NCI-H2171 treated with DMSO at 0.1 percent for 48 hours (cell line): ENCODE data around the gene NOL4L.

ENCODE experiments used
- DNase-seq: peaks from one replicate; lab custom pipeline; 2025; lab: John Stamatoyannopoulos, UW

NOL4L gene

GRCh38 chr20:32456869-32457478, 128.2 kb downstream of the NOL4L start:
- DNase-seq, result peak; percentile 34

- DNase-seq, result no peak
Observed at GRCh38 chr20:32455901-32456701, 129.0 kb downstream of the NOL4L start.

- no peak for DNase-seq
Observed at GRCh38 chr20:32455171-32455900, 129.8 kb downstream of the NOL4L start.

DNA sequence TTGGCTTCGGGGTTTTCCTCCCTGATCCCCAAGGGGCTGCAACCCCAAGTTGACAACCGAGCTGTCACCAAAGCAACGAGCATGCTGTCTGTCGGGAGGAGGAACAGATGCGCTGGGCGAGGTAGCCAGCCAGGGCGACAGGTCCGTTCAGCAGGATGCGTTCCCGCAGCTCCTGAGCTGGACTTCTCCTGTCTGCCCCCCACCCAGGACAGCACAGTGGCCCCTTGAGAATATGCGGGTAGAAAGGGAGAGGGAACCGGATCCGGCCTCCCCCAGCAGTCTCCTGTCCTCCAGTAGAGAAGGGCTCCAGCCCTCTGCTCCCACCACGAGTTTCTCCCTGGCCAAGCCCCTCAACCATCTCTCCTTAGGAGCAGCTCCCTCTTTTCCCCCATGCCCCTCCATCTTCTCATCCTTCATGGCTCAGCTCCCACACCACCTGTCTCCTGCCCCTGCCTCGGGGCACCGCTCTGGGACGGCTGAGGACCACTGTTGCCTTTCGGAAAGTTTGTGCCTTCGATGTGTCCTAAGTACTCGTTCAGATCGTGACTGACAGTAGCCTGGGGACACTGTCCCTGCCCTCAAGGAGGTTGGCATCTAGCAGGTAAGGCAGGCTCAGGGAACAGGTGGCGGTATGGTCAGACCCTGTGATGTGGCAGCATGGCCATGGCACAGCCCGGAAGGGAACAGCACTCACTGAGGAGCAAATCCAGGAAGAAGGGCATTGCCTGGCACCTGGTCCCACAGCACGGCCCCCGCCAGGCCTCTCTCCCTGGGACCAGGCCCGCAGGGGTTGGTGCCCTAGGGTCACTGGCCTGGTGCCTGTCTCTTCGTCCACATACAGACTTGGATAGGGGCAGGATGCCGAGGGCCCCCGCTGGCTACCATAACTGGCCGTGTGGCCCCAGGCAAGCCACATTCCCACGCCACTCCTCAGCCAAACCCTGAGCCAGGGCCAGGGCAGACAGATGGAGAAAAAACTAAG, 130.7 kb downstream of the NOL4L start:
- no peak for DNase-seq

DNA sequence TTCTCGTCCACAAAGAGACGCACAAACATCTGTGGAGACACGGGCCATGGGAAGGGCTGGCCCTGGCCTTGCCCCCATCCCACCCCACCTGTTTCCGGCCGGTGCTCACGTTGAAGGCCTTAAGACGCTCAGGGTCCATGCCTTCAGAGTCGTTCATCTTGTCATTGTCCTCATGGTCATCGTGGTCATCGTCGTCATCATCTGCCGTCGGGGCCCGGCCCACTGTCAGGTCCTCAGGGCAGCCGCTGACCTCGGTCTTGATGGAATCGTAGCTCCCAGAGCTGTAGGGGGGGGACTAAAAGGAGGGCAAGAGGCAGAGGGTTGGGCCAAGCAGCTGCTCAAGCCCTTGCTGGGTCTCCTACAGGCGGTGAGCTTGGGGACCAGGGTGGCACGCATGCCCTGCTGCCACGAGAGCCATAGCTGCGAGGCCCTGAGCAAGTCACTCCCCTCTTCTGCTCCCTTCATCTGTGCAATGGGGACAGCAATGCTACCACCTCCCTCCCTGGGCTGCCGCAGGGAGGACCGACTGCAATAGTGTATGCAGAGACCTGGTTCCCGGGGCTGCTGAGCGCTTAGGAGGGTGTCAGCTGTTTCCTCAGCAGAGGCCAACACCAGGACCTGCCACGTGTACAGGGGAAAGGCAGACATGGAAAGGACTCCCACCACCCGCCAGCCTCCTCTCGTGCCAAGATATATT, 131.5 kb downstream of the NOL4L start:
- no peak for DNase-seq

DNA sequence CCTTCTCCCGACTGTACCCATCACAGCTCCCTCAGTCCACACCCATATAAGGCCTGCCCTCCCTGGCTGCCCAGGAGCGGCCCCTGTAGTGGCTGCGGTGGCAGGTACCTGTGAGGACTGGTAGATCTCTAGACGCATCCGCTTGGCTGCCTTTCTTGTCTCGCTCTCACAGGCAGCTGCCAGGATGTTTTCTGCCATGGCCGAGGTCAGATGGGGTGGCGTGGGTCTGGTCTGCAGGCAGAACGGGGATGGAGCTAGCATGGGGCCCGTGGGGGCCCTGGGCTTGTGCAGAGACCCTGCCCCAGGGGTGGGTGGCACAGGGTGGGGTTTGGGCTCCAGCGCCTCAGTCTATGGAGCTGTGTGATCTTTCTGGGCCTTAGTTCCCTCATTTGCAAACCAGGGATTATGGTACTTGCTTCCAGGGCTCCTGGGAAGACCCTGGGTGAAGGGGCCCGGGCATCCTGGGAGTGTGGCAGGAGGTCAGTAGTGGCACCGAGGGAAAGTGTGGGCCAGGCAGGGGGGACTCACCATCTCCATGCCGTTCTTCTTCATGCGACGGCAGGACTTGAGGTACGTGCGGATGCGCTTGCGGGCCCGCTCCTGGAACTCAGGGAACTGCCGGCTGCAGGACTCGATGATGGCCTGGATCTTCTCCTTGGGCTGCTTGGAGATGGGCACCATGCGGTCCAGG, 132.2 kb downstream of the NOL4L start:
- DNase-seq, result no peak

DNA sequence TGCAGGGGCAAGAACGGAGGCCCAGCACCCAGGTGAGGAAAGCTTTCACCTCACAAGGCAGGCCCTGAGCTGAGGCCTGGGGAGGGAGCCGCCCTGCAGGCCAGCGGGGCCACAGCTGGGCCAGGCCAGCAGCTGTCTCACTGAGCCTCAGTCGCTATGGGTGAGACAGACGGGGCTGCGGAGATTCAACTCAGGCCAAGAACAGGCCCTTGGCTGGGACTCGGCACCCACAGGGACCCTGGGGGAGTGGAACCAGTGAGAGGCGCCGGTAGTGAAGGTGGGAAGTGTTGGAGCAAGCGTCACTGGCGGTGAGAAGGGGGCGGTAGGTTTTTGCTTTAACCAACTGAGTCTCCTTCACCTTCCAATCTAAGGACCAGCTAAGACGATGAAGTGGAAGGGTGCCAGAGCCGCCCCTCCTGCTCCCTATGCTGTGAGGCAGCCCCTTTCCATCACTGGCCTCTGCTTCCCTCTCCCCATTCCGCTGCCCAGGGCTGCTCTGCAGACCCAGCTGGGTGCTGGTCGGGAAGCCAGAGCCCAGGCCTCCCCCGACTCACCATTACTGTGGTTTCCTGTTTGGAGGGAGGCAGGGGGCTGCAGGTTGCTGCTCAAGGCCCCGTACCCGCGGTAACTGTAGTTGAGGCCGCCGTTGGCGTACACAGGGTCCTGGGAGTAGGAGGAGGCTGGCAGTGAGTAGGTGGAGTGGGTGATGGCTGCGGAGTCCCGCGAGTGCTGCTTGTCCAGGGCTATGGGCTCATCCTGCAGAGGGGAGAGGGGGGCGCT, 133.3 kb downstream of the NOL4L start:
- DNase-seq, result no peak

- no peak for DNase-seq
Observed at GRCh38 chr20:32451340-32451681, 133.8 kb downstream of the NOL4L start.

GRCh38 chr20:32450484-32451061, 134.6 kb downstream of the NOL4L start:
- peak; percentile 52 for DNase-seq

- peak; percentile 86 for DNase-seq
Observed at GRCh38 chr20:32449890-32450401, 135.2 kb downstream of the NOL4L start.

GRCh38 chr20:32449057-32449889, 135.9 kb downstream of the NOL4L start:
- DNase-seq, result no peak

DNA sequence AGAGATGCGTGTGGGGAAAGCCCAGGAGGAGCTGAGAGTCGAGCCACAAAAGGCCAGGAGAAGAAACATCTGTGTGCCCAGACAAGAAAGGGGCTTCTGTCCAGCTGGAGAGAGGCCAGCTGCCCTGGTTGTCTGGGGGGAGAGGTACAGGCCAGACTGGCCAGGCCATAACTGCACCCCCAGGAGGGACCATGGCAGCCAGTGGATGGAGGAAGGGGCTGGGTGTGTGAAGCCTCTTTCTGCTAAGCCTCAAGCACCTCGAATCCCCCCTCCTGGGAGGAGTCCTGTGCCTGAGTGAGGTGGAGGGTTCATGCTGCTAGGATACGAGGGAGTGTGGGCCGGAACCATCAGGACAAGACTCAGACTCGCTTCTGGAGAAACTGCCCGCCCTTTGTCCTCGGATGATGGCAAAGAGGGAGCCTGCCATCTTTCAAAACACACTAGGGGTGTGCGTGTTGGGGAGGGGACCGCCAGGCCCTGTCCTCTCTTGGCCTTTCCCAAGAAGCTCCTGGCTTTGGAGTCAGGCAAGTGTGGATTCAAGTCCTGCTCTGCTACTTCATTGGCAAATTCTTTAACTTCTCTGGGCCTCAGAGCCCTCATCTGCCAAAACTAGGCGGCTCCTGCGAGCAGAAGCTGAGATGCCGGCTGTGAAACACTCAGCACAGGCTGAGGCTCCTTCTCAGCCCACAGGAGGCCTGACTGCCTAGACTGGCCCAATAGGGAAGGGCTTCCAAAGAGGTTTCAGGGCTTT, 136.7 kb downstream of the NOL4L start:
- DNase-seq, result no peak

DNA sequence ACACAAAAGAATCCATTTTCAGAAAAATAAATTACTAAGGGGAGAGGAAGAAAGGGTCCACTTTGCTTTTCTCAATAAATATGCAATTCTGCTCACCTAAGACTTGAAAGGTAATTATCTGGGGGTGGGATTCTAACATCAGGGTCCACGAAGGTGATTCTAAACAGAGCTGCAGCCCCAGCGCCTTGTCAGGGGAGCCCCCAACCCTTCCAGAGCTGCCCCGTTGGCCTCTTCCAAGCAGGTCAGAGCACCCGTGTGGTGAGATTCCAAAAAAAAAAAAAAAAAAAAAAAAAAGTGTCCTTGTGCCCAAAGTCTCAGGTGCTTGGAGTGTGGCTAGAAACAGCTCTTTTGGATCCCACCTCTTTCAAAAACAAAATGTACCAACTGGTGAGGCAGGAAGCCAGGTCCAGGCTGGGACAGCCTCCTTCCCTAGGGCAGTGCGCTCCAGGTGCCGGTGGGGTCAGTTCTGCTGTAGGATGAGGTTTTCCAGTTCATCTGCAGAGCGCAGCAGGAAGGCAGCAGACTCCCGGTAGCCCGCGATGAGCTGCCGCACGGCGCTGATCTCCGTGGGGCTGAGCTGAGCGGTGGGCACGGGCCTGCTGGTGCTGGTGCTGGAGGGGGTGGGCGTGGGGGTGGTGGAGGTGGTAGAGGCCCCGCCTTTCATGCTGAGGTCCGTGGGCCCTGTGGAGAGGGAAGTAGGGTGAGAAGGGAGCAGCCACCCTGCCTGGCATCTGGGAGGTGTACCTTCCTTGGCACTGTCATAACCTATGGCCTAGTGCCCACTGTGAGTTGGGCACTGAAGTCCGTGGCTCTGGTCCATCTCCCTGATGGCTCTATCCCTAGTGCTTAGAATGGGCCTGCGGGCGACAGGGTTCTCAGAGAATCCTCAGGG, 137.8 kb downstream of the NOL4L start:
- DNase-seq, result no peak

GRCh38 chr20:32446301-32447100, 138.6 kb downstream of the NOL4L start:
- DNase-seq, result no peak

- DNase-seq, result peak; percentile 18
Observed at GRCh38 chr20:32445539-32446273, 139.4 kb downstream of the NOL4L start.
